Measurements from ENCODE around the gene TBC1D10B.

GRCh38 chr16:30348113-30348512 lies 22.2 kb downstream of the TBC1D10B start:
- no peak for TF ChIP-seq GTF2F1 (IDR thresholded peaks at IDR 0.05; ENCODE audit: borderline replicate concordance, low read depth, low read length)
- TF ChIP-seq SRF (IDR thresholded peaks at IDR 0.05; ENCODE audit: low read depth, low read length), result no peak
- no peak for TF ChIP-seq MAX (IDR thresholded peaks at IDR 0.05)
- TF ChIP-seq EP300 (IDR thresholded peaks at IDR 0.05; ENCODE audit: borderline replicate concordance in 1 of 2, low read depth in 2 of 2, low read length in 2 of 2), result no peak
- TF ChIP-seq JUN (IDR thresholded peaks at IDR 0.05; ENCODE audit: low read depth, low read length), result no peak
- no peak for TF ChIP-seq MAFK (IDR thresholded peaks at IDR 0.05; ENCODE audit: low read depth, low read length)
- no peak for TF ChIP-seq ZNF274 (IDR thresholded peaks at IDR 0.05; ENCODE audit: borderline replicate concordance, extremely low read depth, low read length)
- no peak for TF ChIP-seq HDAC2 (IDR thresholded peaks at IDR 0.05; ENCODE audit: borderline replicate concordance in 1 of 2, low read depth in 2 of 2, low read length in 2 of 2)
- no peak for TF ChIP-seq FOSL1 (IDR thresholded peaks at IDR 0.05; ENCODE audit: insufficient read depth, low read depth, low read length)
- no peak for TF ChIP-seq CTCF (IDR thresholded peaks at IDR 0.05; ENCODE audit: control extremely low read depth in 1 of 3, insufficient read depth in 1 of 3, low read depth in 1 of 3, low read length in 3 of 3)
- no peak for TF ChIP-seq TEAD4 (IDR thresholded peaks at IDR 0.05; ENCODE audit: low read depth, low read length)
- TF ChIP-seq EZH2 (IDR thresholded peaks at IDR 0.05; ENCODE audit: low read depth, low read length, severe bottlenecking), result no peak
- no peak for TF ChIP-seq CREB1 (IDR thresholded peaks at IDR 0.05)
